ENCODE results near the gene LPCAT3.
"Not testable (repeated sequence)": the region's sequence is repeated elsewhere in the genome, so short reads cannot be mapped to it uniquely, and the experiment has no call there.

Gene LPCAT3, protein sequence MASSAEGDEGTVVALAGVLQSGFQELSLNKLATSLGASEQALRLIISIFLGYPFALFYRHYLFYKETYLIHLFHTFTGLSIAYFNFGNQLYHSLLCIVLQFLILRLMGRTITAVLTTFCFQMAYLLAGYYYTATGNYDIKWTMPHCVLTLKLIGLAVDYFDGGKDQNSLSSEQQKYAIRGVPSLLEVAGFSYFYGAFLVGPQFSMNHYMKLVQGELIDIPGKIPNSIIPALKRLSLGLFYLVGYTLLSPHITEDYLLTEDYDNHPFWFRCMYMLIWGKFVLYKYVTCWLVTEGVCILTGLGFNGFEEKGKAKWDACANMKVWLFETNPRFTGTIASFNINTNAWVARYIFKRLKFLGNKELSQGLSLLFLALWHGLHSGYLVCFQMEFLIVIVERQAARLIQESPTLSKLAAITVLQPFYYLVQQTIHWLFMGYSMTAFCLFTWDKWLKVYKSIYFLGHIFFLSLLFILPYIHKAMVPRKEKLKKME
- 16.4 to 22.8 reads per million in 2 donors for total RNA-seq

GRCh38 chr12:7018350-7019042 lies at the start of gene LPCAT3:
Gene LPCAT3 (minus strand): TSS chr12:7018476. CDS start chr12:7018424, 52 bp downstream.
- DNase-seq = peak; percentile 95 to 98 (median 96)

DNA sequence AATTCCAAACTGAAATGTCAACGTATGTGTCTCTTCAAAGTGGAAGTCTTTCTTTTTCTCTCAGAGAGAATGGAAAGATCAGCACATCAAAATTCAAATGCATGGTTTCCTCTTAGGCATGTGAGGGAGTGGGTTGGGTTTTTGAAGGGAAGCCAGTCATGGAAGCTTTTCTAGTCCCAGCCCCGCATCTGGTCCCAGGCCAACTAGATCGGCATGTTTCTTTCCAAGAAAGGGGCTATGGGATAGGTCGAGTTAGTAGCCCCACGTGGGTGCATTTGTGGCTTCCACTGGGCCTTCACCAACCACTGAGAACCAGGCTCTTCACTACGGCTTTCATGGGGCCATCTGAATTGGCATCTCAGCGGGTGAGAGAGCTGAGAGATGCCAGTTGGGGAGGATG lies 48.8 kb upstream of the LPCAT3 start:
- no peak for DNase-seq

- DNase-seq = no peak
These were observed 48.3 kb upstream of the LPCAT3 start for GRCh38 chr12:7066596-7066995.

DNA sequence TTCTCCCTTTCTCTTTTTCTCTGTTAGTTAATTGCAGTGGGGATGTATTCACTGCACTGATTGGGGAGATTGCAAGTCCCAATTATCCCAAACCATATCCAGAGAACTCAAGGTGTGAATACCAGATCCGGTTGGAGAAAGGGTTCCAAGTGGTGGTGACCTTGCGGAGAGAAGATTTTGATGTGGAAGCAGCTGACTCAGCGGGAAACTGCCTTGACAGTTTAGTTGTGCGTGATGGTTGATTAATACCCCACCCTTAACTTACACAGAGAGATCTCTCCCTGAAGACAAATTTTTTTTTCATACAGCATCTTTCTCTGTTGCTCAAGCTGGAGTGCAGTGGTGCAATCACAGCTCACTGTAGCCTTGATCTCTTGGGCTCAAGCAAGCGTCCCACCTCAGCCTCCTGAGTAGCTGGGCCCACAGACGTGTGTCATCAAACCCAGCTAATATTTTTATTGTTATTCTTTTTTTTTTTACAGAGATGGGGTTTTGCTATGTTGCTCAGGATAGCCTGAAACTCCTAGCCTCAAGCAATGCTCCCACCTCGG lies 46.9 kb upstream of the LPCAT3 start:
- DNase-seq = no peak

DNA sequence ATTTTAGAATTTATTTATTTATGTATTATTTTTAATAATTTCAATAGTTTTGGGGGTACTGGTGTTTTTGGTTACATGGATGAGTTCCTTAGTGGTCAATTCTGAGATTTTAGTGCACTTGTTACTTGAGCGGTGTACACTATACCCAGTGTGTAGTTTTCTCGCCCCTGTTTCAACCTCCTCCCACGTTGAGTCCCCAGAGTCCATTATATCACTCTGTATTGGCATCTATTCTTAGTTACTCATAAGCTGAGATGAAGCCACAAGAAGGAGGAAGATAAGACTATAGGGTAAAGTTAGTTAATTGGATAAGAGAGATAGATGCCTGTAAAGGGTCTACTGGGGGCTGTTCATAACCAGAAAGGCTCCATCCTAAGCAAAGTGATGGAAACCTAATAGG lies 46.2 kb upstream of the LPCAT3 start:
- DNase-seq = no peak

- DNase-seq = no peak
These were observed 43.3 kb upstream of the LPCAT3 start for GRCh38 chr12:7061596-7061995.

- no peak for DNase-seq
These were observed 42.9 kb upstream of the LPCAT3 start for GRCh38 chr12:7061138-7061537.

GRCh38 chr12:7060353-7060954 lies 42.2 kb upstream of the LPCAT3 start, which contains the start of gene C1S:
Gene C1S (plus strand): TSS chr12:7060718. CDS start chr12:7061913, 1,195 bp downstream.
- DNase-seq = no peak

GRCh38 chr12:7059780-7060179 lies 41.5 kb upstream of the LPCAT3 start:
- no peak for DNase-seq

DNA sequence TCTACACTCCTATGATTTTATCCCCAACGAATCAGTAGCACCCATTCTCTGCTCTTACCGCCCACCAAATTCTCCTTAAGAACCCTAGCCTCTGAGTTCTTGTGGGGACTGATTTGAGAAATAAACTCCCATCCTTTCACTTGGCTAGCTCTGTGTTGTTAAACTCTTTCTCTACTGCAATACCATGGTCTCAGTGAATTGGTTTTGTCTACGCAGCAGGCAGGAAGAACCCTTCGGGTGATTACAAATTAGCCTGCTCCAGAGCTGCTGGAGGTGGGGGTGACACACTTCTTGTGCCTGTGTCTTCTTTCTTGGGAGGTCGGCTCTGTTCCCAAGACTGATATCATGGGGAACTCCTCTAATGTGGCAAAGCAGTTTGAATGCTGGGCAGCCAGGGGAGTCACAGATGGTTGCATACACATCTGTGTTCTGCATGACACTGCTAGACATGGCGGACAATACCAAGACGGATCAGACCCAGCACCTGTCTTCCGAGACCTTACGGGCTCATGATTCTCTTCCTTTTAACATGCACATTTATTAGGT lies 40.6 kb upstream of the LPCAT3 start:
- DNase-seq = no peak

DNA sequence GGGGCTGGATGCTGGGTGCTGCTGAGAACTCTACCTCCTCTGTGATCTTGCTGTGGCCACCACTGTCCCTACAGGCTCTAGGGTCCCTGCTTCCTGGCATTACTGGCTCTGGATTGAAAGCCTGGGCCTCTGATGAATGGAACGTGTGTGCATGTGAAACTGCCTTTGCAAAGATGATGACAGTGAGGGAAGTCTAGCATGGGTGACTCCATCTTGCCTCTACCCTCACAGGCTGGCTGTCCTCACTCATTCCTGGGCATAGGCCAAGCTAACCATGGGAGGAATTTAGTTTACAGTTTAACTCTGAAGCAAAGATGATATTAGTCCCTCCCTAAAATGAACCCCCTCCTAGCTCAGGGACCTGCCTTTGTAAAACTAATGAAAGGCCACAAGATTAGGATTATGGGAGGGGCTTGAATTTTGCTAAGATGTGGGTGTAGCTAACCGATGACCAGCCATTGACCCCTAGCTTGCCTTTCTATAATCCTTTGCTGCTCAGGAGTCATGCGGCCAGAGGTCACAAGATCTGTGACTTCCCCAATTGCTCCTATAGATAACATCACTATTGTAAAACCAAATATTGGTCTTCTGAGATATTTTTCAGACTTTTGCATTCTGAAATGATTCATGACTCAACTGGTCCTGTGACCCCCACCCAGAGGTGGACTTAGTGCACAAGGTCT lies 40.0 kb upstream of the LPCAT3 start:
- DNase-seq = no peak

DNA sequence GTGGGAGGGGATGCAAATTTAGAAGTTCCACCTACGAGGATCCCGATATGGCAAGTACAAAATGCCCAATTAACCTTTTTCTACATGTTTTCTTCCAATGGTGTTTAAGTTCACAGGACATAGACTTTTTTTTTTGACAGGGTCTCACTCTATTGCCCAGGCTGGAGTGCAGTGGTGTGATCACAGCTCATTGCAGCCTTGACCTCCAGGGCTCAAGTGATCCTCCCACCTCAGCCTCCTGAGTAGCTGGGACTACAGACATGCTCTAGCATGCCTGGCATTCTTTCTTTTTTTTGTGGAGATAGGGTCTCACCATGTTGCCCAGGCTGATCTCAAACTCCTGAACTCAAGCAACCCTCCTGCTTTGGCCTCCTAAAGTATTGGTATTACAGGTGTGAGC lies 37.5 kb upstream of the LPCAT3 start:
- DNase-seq = not testable (repeated sequence)

GRCh38 chr12:7054925-7055324 lies 36.6 kb upstream of the LPCAT3 start:
- no peak for DNase-seq

- not testable (repeated sequence) for DNase-seq
These were observed 31.7 kb upstream of the LPCAT3 start for GRCh38 chr12:7049973-7050372.

GRCh38 chr12:7049445-7049951 lies 31.2 kb upstream of the LPCAT3 start:
- DNase-seq = not testable (repeated sequence)

GRCh38 chr12:7047306-7047705 lies 29.0 kb upstream of the LPCAT3 start:
- DNase-seq = no peak

DNA sequence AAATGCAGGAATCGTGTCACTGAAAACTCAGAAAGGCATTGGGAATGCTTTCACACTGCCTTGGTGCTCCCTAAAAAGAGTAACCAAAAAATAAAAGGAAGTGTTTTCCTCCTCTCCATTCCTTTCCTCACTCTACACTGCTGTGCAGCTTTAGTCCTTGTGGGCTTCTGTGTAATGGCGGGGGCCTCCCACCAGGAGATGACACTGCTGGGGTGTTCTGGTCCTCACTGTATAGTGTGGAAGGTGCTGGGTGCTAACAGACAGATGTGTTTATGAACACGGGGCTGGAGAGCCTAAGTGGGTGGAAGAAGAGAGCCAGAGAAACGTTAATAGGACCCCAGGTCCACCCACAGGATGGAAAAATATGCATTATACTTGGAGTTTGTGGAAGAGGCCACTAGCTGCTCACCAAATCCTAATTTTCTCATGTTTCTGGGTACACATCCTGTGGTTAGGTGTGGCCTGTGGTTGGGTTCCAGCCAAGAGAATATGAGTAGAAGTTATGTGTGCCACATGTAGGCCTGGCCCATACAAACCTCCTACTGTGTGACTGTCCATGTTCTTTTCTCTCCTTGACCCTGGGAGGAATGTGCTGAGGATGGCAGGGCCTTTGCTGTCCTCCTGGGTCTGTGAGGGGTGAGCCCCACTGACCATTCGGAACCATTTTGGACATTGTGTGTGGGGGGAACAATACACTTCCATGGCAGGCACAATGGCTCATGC lies 28.3 kb upstream of the LPCAT3 start:
- no peak for DNase-seq

DNA sequence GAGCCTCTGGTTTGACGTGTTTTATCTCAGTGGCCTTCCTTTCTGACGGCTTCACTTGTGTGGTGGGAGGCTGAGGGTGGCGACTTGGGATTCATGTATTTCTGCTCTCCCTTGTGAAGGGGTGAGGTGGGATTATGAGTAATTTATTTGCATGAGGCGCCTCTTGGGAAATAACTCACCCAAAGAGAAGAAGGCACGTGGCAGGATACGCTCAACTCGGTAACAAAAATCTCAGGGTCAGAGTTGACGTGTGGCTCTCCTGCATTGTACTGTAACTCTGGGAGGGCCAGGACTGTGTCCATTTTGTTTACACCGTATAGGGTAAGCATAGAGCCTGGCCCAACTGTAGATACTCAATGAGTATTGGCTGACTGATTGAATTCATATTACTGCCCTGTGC lies 27.6 kb upstream of the LPCAT3 start:
- DNase-seq = no peak

DNA sequence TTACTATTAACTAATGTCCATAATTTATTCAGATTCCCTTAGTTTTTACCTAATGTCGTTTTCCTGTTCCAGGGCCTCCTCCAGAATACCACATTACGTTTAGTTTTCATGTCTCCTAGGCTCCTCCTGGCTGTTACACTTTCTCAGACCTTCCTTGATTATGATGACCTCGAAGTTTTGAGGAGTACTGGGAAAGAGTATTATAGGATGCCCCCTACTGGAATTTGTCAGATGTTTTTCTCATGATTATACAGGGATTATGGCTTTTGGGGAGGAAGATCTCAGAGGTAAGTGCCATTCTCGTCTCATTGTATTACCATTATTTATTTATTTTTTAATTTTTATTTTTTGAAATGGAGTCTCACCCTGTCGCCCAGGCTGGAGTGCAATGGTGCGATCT lies 24.6 kb upstream of the LPCAT3 start:
- peak in 2 of 5 experiments; percentile 2 to 7 for DNase-seq

DNA sequence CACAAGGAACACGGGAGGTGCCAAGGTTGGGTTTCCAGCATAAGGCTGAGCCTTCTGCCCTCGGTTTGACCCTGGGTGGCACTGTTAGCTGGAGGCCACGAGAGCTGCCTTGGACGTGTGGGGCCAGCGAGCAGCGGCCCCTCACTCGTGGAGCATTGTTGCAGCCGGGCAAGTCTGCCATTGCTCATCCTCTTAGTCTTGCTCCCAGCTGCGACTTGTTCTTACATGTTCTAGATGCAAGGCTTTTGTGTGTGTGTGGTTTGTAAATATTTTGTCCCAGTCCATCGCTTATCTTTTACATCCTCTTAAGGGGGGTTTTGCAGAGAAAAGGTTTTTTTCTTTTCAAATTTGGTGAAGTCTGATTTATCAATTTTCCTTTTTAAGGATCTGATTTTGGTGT lies 21.1 kb upstream of the LPCAT3 start:
- no peak for DNase-seq

DNA sequence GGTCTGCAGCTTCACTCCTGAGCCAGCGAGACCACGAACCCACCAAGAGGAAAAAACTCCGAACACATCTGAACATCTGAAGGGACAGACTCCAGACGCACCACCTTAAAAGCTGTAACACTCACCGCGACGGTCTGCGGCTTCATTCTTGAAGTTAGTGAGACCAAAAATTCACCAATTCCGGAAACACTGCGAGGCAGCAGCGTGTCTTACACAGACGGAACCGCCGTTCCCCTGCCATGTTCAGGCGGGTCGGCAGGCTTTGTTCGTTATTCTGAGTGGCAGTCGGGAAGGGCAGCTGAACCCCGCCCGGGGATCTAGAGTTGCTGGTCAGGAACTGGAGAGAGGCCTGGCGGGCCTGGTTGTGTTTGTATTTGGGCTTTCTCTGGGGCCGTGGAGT lies 20.3 kb upstream of the LPCAT3 start:
- no peak for DNase-seq

All from T-helper 2 cell (primary cell).